Measurements from ENCODE around the gene CGB1.

- no peak for TF ChIP-seq CTCF (conservative IDR thresholded peaks at IDR 0.05 in 1 of 2, IDR thresholded peaks at IDR 0.05 in 1 of 2; ENCODE audit: low read depth in 1 of 2, low read length in 2 of 2)
- no peak for TF ChIP-seq EZH2 (IDR thresholded peaks at IDR 0.05; ENCODE audit: low read length, missing control alignments)
Measured at GRCh38 chr19:49085020-49085867, 48.5 kb upstream of the CGB1 start, which contains the start of gene SNRNP70.
